ENCODE data around the gene CASK. TPM values are rescaled to one million over a fixed set of nuclear protein-coding genes. Genes with fewer than 3 reads are reported as not detected.

The CASK gene
- total and polyA plus RNA-seq, 7 experiments from 2014 or later = 5.6 to 72.4 (median 43.5) TPM

DNA sequence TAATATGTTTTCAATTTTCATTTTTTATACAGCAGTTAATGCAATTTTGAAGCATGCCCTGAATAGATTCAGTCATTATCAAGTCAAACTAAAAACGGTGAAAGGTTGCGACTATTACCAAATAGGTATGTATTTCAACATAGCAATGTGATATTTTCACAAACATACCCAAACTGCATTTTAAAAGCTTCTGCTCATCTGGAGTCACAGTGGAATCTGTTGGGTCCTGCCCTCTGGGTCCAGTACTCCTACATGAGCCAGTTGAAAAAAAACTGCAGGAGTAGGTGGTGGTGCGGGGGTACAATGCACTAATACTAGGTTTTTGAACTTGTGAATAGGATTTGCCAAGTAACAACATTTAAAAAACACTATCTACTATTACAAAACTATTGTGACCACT, 233.6 kb downstream of the CASK start:
- DNase-seq (no peak), ATAC-seq (no peak)
- CTCF ChIA-PET = no interaction called here
- Histone ChIP-seq H3K27ac (ENCODE audit: low read depth, low read length) (no peak overlapping the region), H3K4me1 (ENCODE audit: control insufficient read depth in 2 of 2, insufficient read depth in 2 of 2, low read length in 2 of 2) (peaks cover 0 to 4% of the 10 kb centered on the region in 2 donors), H3K9me3 (ENCODE audit: control insufficient read depth in 2 of 3, low read length in 3 of 3) (no peaks in the 10 kb centered on the region), H3K27me3 (ENCODE audit: control insufficient read depth in 2 of 2, insufficient read depth in 2 of 2, low read length in 2 of 2) (no peaks in the 10 kb centered on the region), H3K4me3 (ENCODE audit: low read length) (no peak overlapping the region), H3K36me3 (ENCODE audit: control insufficient read depth in 2 of 3, insufficient read depth in 3 of 3, low read length in 3 of 3) (no peaks in the 10 kb centered on the region)
- Mint-ChIP-seq H3K4me1 (peaks cover 5 to 39% (median 17%) of the 10 kb centered on the region in 7 donors), H3K27me3 (no peaks in the 10 kb centered on the region), H3K4me3 (peak overlapping the region in 1 of 10 donors; percentile 14), H3K36me3 (peaks cover 0 to 11% (median 6%) of the 10 kb centered on the region in 5 donors), H3K27ac (no peak overlapping the region), H3K9me3 (no peaks in the 10 kb centered on the region)
- intact Hi-C loops (cut with micrococcal nuclease) = no loop called here
- POLR2A ChIA-PET = no interaction called here

DNA sequence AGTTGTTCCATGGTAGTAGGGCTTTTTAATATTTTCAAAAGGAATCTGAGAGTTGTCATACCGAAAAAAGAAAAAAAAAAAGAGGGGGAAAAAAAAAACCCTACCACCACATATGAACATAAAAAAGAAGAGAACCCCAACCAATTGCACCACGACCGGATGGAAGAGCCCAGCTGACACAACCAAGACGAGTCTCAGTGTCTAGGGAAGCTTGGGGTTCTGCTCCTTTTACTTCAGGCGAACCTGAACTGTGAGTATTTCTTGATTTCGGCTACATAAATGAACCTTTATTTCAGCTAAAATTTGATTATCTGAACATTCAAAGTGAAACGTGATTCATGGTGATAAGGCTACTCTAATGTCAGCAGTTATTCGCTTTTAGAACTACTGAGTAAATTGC, 234.5 kb downstream of the CASK start, which contains the start of gene GPR34:
TSS of gene GPR34 (plus strand) at position 139 of the 400 bp plus-strand sequence. CDS start 6,661 bp downstream, outside the sequence.
- ChIA-PET POLR2A (interaction anchor here (0.6 kb wide), 1 partner anchor 223 kb away, joined by 3 read pairs; no protein-coding TSS in a partner anchor), CTCF (no interaction called here)
- Mint-ChIP-seq H3K27me3 (no peaks in the 10 kb centered on the region), H3K36me3 (peaks cover 0 to 8% (median 4%) of the 10 kb centered on the region in 5 donors), H3K4me3 (peak within 1 kb of the TSS in 5 of 10 donors; percentile 12 to 38 (median 24)), H3K4me1 (peaks cover 4 to 32% (median 15%) of the 10 kb centered on the region in 7 donors), H3K27ac (peak within 1 kb of the TSS in 1 of 9 donors; percentile 28), H3K9me3 (no peaks in the 10 kb centered on the region)
- Histone ChIP-seq H3K4me3 (ENCODE audit: low read length) (no peak within 1 kb of the TSS), H3K4me1 (ENCODE audit: control insufficient read depth in 2 of 2, insufficient read depth in 2 of 2, low read length in 2 of 2) (peaks cover 0 to 4% of the 10 kb centered on the region in 2 donors), H3K27me3 (ENCODE audit: control insufficient read depth in 2 of 2, insufficient read depth in 2 of 2, low read length in 2 of 2) (no peaks in the 10 kb centered on the region), H3K9me3 (ENCODE audit: control insufficient read depth in 2 of 3, low read length in 3 of 3) (no peaks in the 10 kb centered on the region), H3K36me3 (ENCODE audit: control insufficient read depth in 2 of 3, insufficient read depth in 3 of 3, low read length in 3 of 3) (no peaks in the 10 kb centered on the region), H3K27ac (ENCODE audit: low read depth, low read length) (no peak within 1 kb of the TSS)
- intact Hi-C loops (cut with micrococcal nuclease) = no loop called here
- DNase-seq (no peak), ATAC-seq (peak; percentile 49)

DNA sequence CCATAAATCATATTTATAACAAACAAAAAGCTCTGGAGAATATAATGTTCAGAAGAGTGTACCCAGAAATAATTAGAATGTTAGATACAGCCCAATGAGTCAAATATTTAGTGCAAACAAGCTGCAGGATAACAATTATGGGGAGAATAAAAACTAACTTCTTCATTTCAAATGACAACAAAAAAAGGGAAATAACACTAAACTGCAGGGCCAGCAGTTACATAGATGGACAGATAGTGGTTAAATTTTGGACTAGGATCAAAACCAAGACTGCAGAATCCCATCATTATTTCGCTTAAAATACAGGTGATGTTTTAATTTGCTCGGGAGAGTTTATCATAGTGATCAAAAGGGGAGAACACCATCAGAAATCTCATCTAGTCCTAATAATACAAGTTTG, 235.2 kb downstream of the CASK start:
- intact Hi-C loops (cut with micrococcal nuclease) = no loop called here
- no peaks in the 10 kb centered on the region for H3K27me3 ChIP-seq (ENCODE audit: control insufficient read depth in 2 of 2, insufficient read depth in 2 of 2, low read length in 2 of 2)
- Mint-ChIP-seq H3K27me3 (no peaks in the 10 kb centered on the region), H3K27ac (no peak overlapping the region), H3K4me3 (no peak overlapping the region), H3K4me1 (peaks cover 0 to 27% (median 12%) of the 10 kb centered on the region in 7 donors), H3K36me3 (peaks cover 0 to 8% (median 4%) of the 10 kb centered on the region in 5 donors), H3K9me3 (no peaks in the 10 kb centered on the region)
- ChIA-PET POLR2A (no interaction called here), CTCF (no interaction called here)
- H3K4me1 ChIP-seq (ENCODE audit: control insufficient read depth in 2 of 2, insufficient read depth in 2 of 2, low read length in 2 of 2) = peaks cover 0 to 4% of the 10 kb centered on the region in 2 donors
- no peak for ATAC-seq
- H3K4me3 ChIP-seq (ENCODE audit: low read length) = no peak overlapping the region
- H3K9me3 ChIP-seq (ENCODE audit: control insufficient read depth in 2 of 3, low read length in 3 of 3) = no peaks in the 10 kb centered on the region
- no peak overlapping the region for H3K27ac ChIP-seq (ENCODE audit: low read depth, low read length)
- DNase-seq = no peak
- H3K36me3 ChIP-seq (ENCODE audit: control insufficient read depth in 2 of 3, insufficient read depth in 3 of 3, low read length in 3 of 3) = no peaks in the 10 kb centered on the region

DNA sequence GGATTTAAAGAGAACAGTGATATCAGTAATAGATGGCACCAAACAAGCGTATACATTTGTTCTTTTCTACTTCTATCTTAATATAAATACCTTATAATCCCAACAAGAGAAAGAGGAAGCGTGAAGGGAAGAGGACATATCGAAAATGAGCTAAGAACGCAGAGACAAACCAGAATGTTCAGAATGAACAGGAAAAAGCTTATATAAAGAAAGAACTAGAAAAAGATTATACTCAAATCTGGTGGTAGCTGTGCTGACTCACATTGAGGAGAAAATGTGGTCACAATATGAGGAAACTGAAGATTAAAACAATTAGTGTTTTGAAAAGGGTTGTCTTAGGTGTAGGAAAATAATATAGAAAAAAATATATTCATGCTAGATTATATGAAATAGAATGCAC, 236.6 kb downstream of the CASK start:
- Histone ChIP-seq H3K27me3 (ENCODE audit: control insufficient read depth in 2 of 2, insufficient read depth in 2 of 2, low read length in 2 of 2) (no peaks in the 10 kb centered on the region), H3K36me3 (ENCODE audit: control insufficient read depth in 2 of 3, insufficient read depth in 3 of 3, low read length in 3 of 3) (no peaks in the 10 kb centered on the region), H3K4me1 (ENCODE audit: control insufficient read depth in 2 of 2, insufficient read depth in 2 of 2, low read length in 2 of 2) (peaks cover 0 to 4% of the 10 kb centered on the region in 2 donors), H3K27ac (ENCODE audit: low read depth, low read length) (no peak overlapping the region), H3K9me3 (ENCODE audit: control insufficient read depth in 2 of 3, low read length in 3 of 3) (no peaks in the 10 kb centered on the region), H3K4me3 (ENCODE audit: low read length) (no peak overlapping the region)
- ChIA-PET CTCF (no interaction called here), POLR2A (no interaction called here)
- no peaks in the 10 kb centered on the region for H3K27me3 Mint-ChIP-seq
- no peak overlapping the region for H3K27ac Mint-ChIP-seq
- ATAC-seq (no peak), DNase-seq (no peak)
- H3K9me3 Mint-ChIP-seq = no peaks in the 10 kb centered on the region
- H3K36me3 Mint-ChIP-seq = peaks cover 0 to 6% (median 2%) of the 10 kb centered on the region in 5 donors
- H3K4me1 Mint-ChIP-seq = peaks cover 0 to 17% (median 10%) of the 10 kb centered on the region in 7 donors
- intact Hi-C loops (cut with micrococcal nuclease) = no loop called here
- no peak overlapping the region for H3K4me3 Mint-ChIP-seq

DNA sequence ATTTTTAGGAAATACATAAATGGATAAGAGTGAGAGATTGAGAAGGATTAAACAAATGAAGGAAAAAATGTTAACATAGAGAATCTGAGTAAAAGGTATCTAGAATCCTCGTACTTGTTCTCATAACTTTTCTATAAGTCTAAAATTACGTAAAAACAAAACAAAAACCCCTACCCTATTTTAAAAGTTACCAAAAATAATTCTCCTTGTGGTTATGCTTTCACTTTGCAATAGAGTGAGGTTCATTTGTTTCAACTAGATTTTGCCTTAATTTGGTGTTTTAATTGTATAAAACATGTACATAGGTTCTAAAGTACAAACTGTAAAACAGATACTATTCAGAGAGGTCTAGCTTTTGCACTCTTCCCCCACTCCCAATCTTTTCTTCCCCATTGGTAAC, 238.4 kb downstream of the CASK start:
- H3K36me3 ChIP-seq (ENCODE audit: control insufficient read depth in 2 of 3, insufficient read depth in 3 of 3, low read length in 3 of 3) = no peaks in the 10 kb centered on the region
- no peak overlapping the region for H3K4me3 ChIP-seq (ENCODE audit: low read length)
- no peak for DNase-seq
- no peaks in the 10 kb centered on the region for H3K27me3 ChIP-seq (ENCODE audit: control insufficient read depth in 2 of 2, insufficient read depth in 2 of 2, low read length in 2 of 2)
- H3K4me1 ChIP-seq (ENCODE audit: control insufficient read depth in 2 of 2, insufficient read depth in 2 of 2, low read length in 2 of 2) = peaks cover 0 to 4% of the 10 kb centered on the region in 2 donors
- ChIA-PET POLR2A (no interaction called here), CTCF (no interaction called here)
- H3K27ac ChIP-seq (ENCODE audit: low read depth, low read length) = no peak overlapping the region
- H3K9me3 Mint-ChIP-seq = no peaks in the 10 kb centered on the region
- intact Hi-C loops (cut with micrococcal nuclease) = no loop called here
- H3K9me3 ChIP-seq (ENCODE audit: control insufficient read depth in 2 of 3, low read length in 3 of 3) = no peaks in the 10 kb centered on the region
- no peak overlapping the region for H3K27ac Mint-ChIP-seq
- H3K36me3 Mint-ChIP-seq = peaks cover 0 to 11% (median 2%) of the 10 kb centered on the region in 5 donors
- H3K4me3 Mint-ChIP-seq = no peak overlapping the region
- H3K4me1 Mint-ChIP-seq = peaks cover 0 to 17% (median 6%) of the 10 kb centered on the region in 7 donors
- H3K27me3 Mint-ChIP-seq = no peaks in the 10 kb centered on the region
- ATAC-seq = no peak

DNA sequence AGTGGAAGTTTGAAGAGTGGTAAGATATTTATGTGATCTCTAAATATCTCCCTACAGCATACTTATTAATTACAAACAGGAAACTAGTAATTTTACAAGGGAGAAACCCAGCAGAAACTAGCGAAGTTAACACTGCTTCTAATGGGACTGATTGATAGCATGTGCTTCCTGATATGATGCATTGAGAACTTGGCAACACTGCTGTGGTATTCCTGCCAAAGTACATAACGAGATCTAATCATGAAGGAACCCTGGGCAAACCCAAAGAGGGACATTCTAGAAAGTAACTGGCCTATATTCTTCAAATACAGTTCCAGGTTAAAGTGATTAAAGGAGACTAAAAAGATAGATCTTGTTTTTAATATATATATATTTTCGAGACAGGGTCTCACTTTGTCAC, 239.2 kb downstream of the CASK start:
- Histone ChIP-seq H3K36me3 (ENCODE audit: control insufficient read depth in 2 of 3, insufficient read depth in 3 of 3, low read length in 3 of 3) (no peaks in the 10 kb centered on the region), H3K27ac (ENCODE audit: low read depth, low read length) (no peak overlapping the region), H3K9me3 (ENCODE audit: control insufficient read depth in 2 of 3, low read length in 3 of 3) (no peaks in the 10 kb centered on the region), H3K27me3 (ENCODE audit: control insufficient read depth in 2 of 2, insufficient read depth in 2 of 2, low read length in 2 of 2) (no peaks in the 10 kb centered on the region), H3K4me1 (ENCODE audit: control insufficient read depth in 2 of 2, insufficient read depth in 2 of 2, low read length in 2 of 2) (peaks cover 0 to 4% of the 10 kb centered on the region in 2 donors), H3K4me3 (ENCODE audit: low read length) (no peak overlapping the region)
- peaks cover 0 to 17% (median 6%) of the 10 kb centered on the region in 7 donors for H3K4me1 Mint-ChIP-seq
- H3K27me3 Mint-ChIP-seq = no peaks in the 10 kb centered on the region
- H3K27ac Mint-ChIP-seq = no peak overlapping the region
- ChIA-PET CTCF (no interaction called here), POLR2A (no interaction called here)
- DNase-seq (no peak), ATAC-seq (no peak)
- H3K36me3 Mint-ChIP-seq = peaks cover 0 to 12% (median 3%) of the 10 kb centered on the region in 5 donors
- intact Hi-C loops (cut with micrococcal nuclease) = no loop called here
- H3K4me3 Mint-ChIP-seq = no peak overlapping the region
- no peaks in the 10 kb centered on the region for H3K9me3 Mint-ChIP-seq

Data from naive thymus-derived CD4-positive, alpha-beta T cell (primary cell).